Measurements from ENCODE around the gene KRTCAP2.

DNA sequence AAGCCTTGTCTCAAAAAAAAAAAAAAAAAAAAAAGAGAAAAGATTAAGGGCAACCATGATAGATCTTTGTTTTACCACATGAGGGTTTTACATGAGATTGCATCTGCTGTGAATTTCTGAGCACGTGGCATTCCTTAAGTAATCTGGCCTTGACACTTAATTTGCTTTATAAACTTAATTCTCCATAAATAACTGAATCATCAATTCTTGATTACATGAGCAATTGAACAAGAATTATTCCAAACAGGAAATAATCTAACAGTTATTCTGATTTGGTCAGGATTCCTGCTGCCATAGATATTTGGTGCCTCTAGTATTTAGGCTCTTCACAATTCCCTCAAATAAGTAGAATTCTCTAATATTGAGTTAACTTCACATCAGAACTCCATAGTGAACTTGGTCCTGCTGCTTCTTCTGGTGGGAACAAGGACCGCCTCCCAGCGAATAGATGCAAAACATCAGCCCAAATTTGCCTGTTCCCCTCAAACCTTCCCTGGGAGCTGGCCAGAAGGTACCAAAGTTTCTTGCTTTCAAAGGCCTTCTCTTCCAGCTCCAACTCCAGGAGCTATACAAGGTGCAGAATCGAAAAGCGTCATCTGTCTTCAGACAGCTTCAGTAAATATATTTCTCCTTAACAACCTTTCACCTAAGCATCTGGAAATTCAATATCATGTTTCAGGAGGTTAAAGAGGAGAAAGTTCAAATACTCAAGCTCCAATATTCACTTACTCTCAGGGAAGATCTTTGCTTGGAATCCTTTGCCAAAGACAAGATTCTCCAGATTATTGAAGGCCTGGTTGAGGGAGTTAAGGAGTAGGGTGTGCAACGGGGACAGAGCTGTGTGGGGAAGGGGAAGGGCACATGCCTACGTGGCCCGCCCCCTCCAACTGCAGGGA is 1.0 kb downstream of the KRTCAP2 start:
- TF ChIP-seq, protein P1, sequence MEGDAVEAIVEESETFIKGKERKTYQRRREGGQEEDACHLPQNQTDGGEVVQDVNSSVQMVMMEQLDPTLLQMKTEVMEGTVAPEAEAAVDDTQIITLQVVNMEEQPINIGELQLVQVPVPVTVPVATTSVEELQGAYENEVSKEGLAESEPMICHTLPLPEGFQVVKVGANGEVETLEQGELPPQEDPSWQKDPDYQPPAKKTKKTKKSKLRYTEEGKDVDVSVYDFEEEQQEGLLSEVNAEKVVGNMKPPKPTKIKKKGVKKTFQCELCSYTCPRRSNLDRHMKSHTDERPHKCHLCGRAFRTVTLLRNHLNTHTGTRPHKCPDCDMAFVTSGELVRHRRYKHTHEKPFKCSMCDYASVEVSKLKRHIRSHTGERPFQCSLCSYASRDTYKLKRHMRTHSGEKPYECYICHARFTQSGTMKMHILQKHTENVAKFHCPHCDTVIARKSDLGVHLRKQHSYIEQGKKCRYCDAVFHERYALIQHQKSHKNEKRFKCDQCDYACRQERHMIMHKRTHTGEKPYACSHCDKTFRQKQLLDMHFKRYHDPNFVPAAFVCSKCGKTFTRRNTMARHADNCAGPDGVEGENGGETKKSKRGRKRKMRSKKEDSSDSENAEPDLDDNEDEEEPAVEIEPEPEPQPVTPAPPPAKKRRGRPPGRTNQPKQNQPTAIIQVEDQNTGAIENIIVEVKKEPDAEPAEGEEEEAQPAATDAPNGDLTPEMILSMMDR (IDR thresholded peaks at IDR 0.05) = no peak
- no peak for TF ChIP-seq POLR2A (IDR thresholded peaks at IDR 0.05)

Measured in thyroid gland (tissue), 4 donors.